Endothelial cell of umbilical vein (primary cell): ENCODE measurements around the gene SEC31A.

Source experiments
- CTCF ChIP-seq, 2 donors: IDR thresholded peaks; 1 replicate in 1 of 2; 2 replicates in 1 of 2; pipeline ENCODE4 v1.5.1; 2011; ENCODE audit warnings: low read length in 2 of 2, mild to moderate bottlenecking in 2 of 2, moderate library complexity in 2 of 2, control low read depth in 1 of 2, inconsistent platforms in 1 of 2, low read depth in 1 of 2; ENCODE audit not compliant: insufficient read depth in 1 of 2; ENCODE audit errors: extremely low read depth in 1 of 2
- EZH2 ChIP-seq: IDR thresholded peaks from 2 replicates; pipeline ENCODE4 v1.6.1; 2012; ENCODE audit warnings: borderline replicate concordance, low read depth, mild to moderate bottlenecking, moderate library complexity, low read length, inconsistent platforms; ENCODE audit not compliant: severe bottlenecking

GRCh38 chr4:82797040-82797404, 93.9 kb downstream of the SEC31A start:
- TF ChIP-seq CTCF (IDR thresholded peaks at IDR 0.05; ENCODE audit: extremely low read depth in 1 of 2, insufficient read depth in 1 of 2, low read depth in 1 of 2, low read length in 2 of 2) (no peak), EZH2 (no peak)
